Measurements from ENCODE around the gene HOXA7.

Gene HOXA7

GRCh38 chr7:27156916-27157701, 634 bp upstream of the HOXA7 start:
- peaks cover 100% of the 10 kb centered on the region for H3K27me3 ChIP-seq (ENCODE audit: control insufficient read depth, insufficient read depth, low read length)
- no peak overlapping the region for H3K27ac ChIP-seq (ENCODE audit: low read length)
- H3K4me3 ChIP-seq (ENCODE audit: low read length), result no peak overlapping the region

DNA sequence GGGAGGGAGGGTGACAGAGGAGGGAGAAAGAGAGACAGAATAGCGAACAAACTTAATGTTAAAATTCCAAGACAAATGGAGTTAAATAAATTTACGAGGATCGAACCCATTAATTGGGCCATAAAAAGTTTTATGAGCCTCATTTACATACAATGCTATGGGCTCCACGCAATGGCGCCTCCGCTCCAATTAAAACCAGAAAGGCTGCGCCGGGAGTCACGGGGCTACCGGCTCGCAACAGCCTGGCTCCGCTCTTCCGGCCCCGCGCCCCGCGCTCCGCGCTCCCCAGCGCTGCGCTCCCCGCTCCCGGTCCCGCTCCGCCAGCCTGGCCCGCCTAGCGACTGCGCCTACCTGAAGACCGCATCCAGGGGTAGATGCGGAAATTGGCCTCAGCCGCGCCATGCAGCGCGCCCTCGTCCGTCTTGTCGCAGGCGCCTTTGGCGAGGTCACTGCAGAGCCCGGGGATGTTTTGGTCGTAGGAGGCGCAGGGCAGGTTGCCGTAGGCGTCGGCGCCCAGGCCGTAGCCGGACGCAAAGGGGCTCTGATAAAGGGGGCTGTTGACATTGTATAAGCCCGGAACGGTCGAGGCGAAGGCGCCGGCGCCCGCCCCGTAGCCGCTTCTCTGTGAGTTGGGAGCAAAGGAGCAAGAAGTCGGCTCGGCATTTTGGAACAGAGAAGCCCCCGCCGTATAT, 513 bp downstream of the HOXA7 start:
- Histone ChIP-seq H3K4me1 (ENCODE audit: control insufficient read depth, low read depth, low read length) (peaks cover 3% of the 10 kb centered on the region), H3K36me3 (ENCODE audit: control insufficient read depth, low read depth, low read length) (no peaks in the 10 kb centered on the region), H3K4me3 (ENCODE audit: low read length) (peak overlapping the region; percentile 51), H3K9ac (ENCODE audit: low read length) (no peak overlapping the region), H3K27ac (ENCODE audit: low read length) (no peak overlapping the region), H3K27me3 (ENCODE audit: control insufficient read depth, insufficient read depth, low read length) (peaks cover 100% of the 10 kb centered on the region), H3K9me3 (ENCODE audit: control insufficient read depth, low read depth, low read length) (no peaks in the 10 kb centered on the region)

More at GRCh38 chr7:27156916-27157701, 634 bp upstream of the HOXA7 start:
- Histone ChIP-seq H3K36me3 (ENCODE audit: control insufficient read depth, low read depth, low read length) (no peaks in the 10 kb centered on the region), H3K9me3 (ENCODE audit: control insufficient read depth, low read depth, low read length) (no peaks in the 10 kb centered on the region), H3K9ac (ENCODE audit: low read length) (no peak overlapping the region), H3K4me1 (ENCODE audit: control insufficient read depth, low read depth, low read length) (peaks cover 3% of the 10 kb centered on the region)

- Histone ChIP-seq H3K4me1 (ENCODE audit: control insufficient read depth, low read depth, low read length) (peaks cover 3% of the 10 kb centered on the region), H3K9me3 (ENCODE audit: control insufficient read depth, low read depth, low read length) (no peaks in the 10 kb centered on the region), H3K27me3 (ENCODE audit: control insufficient read depth, insufficient read depth, low read length) (peaks cover 100% of the 10 kb centered on the region), H3K27ac (ENCODE audit: low read length) (no peak overlapping the region), H3K36me3 (ENCODE audit: control insufficient read depth, low read depth, low read length) (no peaks in the 10 kb centered on the region), H3K9ac (ENCODE audit: low read length) (no peak overlapping the region), H3K4me3 (ENCODE audit: low read length) (no peak overlapping the region)
These were observed 1.3 kb downstream of the HOXA7 start for GRCh38 chr7:27154901-27155815.

- Histone ChIP-seq H3K9ac (ENCODE audit: low read length) (no peak overlapping the region), H3K27me3 (ENCODE audit: control insufficient read depth, insufficient read depth, low read length) (peaks cover 100% of the 10 kb centered on the region), H3K27ac (ENCODE audit: low read length) (no peak overlapping the region)
These were observed 2.1 kb downstream of the HOXA7 start for GRCh38 chr7:27154369-27154768.

GRCh38 chr7:27153526-27153925, 2.9 kb downstream of the HOXA7 start:
- Histone ChIP-seq H3K4me1 (ENCODE audit: control insufficient read depth, low read depth, low read length) (peaks cover 3% of the 10 kb centered on the region), H3K9me3 (ENCODE audit: control insufficient read depth, low read depth, low read length) (no peaks in the 10 kb centered on the region), H3K27me3 (ENCODE audit: control insufficient read depth, insufficient read depth, low read length) (peaks cover 100% of the 10 kb centered on the region), H3K27ac (ENCODE audit: low read length) (no peak overlapping the region), H3K9ac (ENCODE audit: low read length) (no peak overlapping the region), H3K4me3 (ENCODE audit: low read length) (no peak overlapping the region), H3K36me3 (ENCODE audit: control insufficient read depth, low read depth, low read length) (no peaks in the 10 kb centered on the region)

More at GRCh38 chr7:27154369-27154768, 2.1 kb downstream of the HOXA7 start:
- no peaks in the 10 kb centered on the region for H3K9me3 ChIP-seq (ENCODE audit: control insufficient read depth, low read depth, low read length)
- no peak overlapping the region for H3K4me3 ChIP-seq (ENCODE audit: low read length)
- peaks cover 3% of the 10 kb centered on the region for H3K4me1 ChIP-seq (ENCODE audit: control insufficient read depth, low read depth, low read length)
- no peaks in the 10 kb centered on the region for H3K36me3 ChIP-seq (ENCODE audit: control insufficient read depth, low read depth, low read length)

GRCh38 chr7:27152816-27153442, 3.5 kb downstream of the HOXA7 start:
- Histone ChIP-seq H3K36me3 (ENCODE audit: control insufficient read depth, low read depth, low read length) (no peaks in the 10 kb centered on the region), H3K27me3 (ENCODE audit: control insufficient read depth, insufficient read depth, low read length) (peaks cover 100% of the 10 kb centered on the region), H3K4me1 (ENCODE audit: control insufficient read depth, low read depth, low read length) (peaks cover 3% of the 10 kb centered on the region), H3K9ac (ENCODE audit: low read length) (no peak overlapping the region), H3K27ac (ENCODE audit: low read length) (no peak overlapping the region), H3K4me3 (ENCODE audit: low read length) (no peak overlapping the region), H3K9me3 (ENCODE audit: control insufficient read depth, low read depth, low read length) (no peaks in the 10 kb centered on the region)

DNA sequence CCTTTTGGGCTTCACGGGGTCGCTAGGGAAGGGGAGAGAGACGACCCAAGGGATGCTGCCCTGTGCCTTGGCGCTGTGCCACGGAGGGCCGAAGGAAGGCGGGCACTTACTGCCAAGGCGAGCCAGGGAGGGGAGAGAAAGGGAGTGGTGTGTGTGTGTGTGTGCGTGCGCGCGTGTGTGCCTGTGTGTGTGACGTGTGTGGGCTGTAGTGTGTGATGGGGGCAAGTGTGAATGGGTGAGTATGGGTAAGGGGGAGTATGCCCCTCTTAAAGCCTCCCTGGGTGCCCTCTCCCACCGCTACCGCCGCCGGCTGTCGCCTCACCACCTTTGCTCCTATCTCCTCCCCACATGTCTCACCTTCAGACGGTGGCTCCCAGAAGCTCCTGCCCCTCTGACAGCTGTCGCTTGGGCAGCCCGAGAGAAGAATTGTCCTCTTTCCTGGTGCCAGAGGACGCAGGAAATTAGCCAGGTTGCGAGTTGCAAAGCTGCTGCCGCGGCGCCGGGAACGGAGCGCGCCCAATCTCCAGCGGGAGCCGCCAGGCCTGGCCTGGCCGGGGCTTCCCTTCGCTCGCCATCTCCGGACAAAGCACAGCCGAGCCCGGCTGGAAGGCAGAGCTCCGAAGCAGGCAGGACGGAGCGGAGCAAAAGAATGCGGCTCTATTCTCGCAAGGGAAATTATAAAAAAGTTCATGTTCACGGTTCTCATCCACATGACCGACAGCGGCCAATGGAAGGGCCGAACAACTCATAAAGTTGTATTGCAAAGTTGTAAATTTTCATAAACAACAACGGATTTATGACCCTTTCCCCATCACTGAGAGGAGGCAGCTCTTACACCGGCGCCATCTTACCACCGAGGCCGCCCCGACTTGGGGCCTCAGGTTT, 4.3 kb downstream of the HOXA7 start, which contains the start of gene HOXA3:
TSS of gene HOXA3 (minus strand) at position 653 of the 885 bp plus-strand sequence. CDS start 41,943 bp downstream, outside the sequence.
- H3K4me1 ChIP-seq (ENCODE audit: control insufficient read depth, low read depth, low read length), result peaks cover 3% of the 10 kb centered on the region

GRCh38 chr7:27151341-27151930, 5.0 kb downstream of the HOXA7 start:
- H3K27ac ChIP-seq (ENCODE audit: low read length), result no peak overlapping the region
- H3K9ac ChIP-seq (ENCODE audit: low read length), result no peak overlapping the region
- no peaks in the 10 kb centered on the region for H3K9me3 ChIP-seq (ENCODE audit: control insufficient read depth, low read depth, low read length)
- H3K36me3 ChIP-seq (ENCODE audit: control insufficient read depth, low read depth, low read length), result no peaks in the 10 kb centered on the region
- H3K4me3 ChIP-seq (ENCODE audit: low read length), result peak overlapping the region; percentile 31
- peaks cover 100% of the 10 kb centered on the region for H3K27me3 ChIP-seq (ENCODE audit: control insufficient read depth, insufficient read depth, low read length)
- peaks cover 2% of the 10 kb centered on the region for H3K4me1 ChIP-seq (ENCODE audit: control insufficient read depth, low read depth, low read length)

More for the DNA sequence above, 4.3 kb downstream of the HOXA7 start, which contains the start of gene HOXA3:
- Histone ChIP-seq H3K36me3 (ENCODE audit: control insufficient read depth, low read depth, low read length) (no peaks in the 10 kb centered on the region), H3K9ac (ENCODE audit: low read length) (no peak within 1 kb of the TSS), H3K9me3 (ENCODE audit: control insufficient read depth, low read depth, low read length) (no peaks in the 10 kb centered on the region), H3K27me3 (ENCODE audit: control insufficient read depth, insufficient read depth, low read length) (peaks cover 100% of the 10 kb centered on the region), H3K4me3 (ENCODE audit: low read length) (no peak within 1 kb of the TSS), H3K27ac (ENCODE audit: low read length) (no peak within 1 kb of the TSS)

DNA sequence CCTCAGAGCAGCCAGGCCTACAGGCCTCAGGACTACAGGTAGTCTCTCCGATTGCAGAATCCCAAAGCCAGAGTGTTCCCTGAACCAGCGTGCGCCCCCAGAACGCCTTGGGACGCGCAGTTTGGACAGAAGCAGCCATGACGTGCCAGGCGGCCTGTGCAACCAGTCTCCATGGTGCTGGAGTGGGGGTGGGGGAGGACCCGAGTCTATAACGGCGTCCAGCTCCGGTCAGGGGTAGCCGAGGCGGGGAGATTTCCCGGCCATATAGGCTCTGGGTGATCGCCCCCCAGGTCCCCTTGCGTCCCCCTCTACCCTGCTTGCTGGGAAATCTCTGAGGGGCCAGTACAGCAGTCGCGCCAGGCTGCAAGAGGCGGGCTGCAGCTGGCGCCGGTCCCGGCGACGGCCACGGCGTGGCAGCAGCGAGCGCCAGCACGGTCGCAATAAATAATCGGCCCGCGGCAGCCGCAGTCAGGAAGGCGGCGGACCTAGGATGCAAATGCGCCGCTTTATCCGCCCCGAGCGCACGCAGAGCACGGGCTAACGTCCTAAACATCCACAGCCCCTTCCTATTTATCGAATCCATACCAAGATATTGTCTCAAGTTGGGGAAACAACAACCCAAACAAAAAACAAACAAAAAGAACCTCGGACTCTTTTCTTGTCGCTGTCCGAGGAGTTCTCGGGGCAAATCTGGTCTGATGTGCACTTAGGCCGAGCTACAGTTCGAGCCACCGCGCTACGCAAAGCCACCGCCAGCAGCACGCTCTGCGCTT, 5.7 kb downstream of the HOXA7 start:
- no peaks in the 10 kb centered on the region for H3K4me1 ChIP-seq (ENCODE audit: control insufficient read depth, low read depth, low read length)
- H3K27ac ChIP-seq (ENCODE audit: low read length), result no peak overlapping the region
- H3K9me3 ChIP-seq (ENCODE audit: control insufficient read depth, low read depth, low read length), result no peaks in the 10 kb centered on the region
- peak overlapping the region; percentile 31 for H3K4me3 ChIP-seq (ENCODE audit: low read length)
- H3K36me3 ChIP-seq (ENCODE audit: control insufficient read depth, low read depth, low read length), result no peaks in the 10 kb centered on the region
- peaks cover 100% of the 10 kb centered on the region for H3K27me3 ChIP-seq (ENCODE audit: control insufficient read depth, insufficient read depth, low read length)
- H3K9ac ChIP-seq (ENCODE audit: low read length), result no peak overlapping the region
